Spinal cord (tissue), 10 donors: ENCODE measurements around the gene LRRC8C. TPM values are rescaled to one million over a fixed set of nuclear protein-coding genes. Genes with fewer than 3 reads are reported as not detected.

Experiments used
- DNase-seq, 6 donors: peaks; one replicate each; pipeline versions ENCODE4 v3.0.0 to v3.0.0-alpha.2; 2013 to 2015; ENCODE audit warnings: low spot score in 6 of 6, low read depth in 4 of 6
- H3K27ac ChIP-seq: one replicate; pipeline ENCODE4 v1.5.1; 2013; ENCODE audit warnings: low read depth, low read length, control low read depth
- H3K27me3 ChIP-seq: one replicate; pipeline ENCODE4 v1.6.1; 2013; ENCODE audit warnings: low read length; ENCODE audit not compliant: control insufficient read depth, insufficient read depth
- H3K36me3 ChIP-seq: one replicate; pipeline ENCODE4 v1.6.1; 2013; ENCODE audit warnings: low read length; ENCODE audit not compliant: control insufficient read depth, insufficient read depth
- H3K4me1 ChIP-seq: one replicate; pipeline ENCODE4 v1.6.1; 2013; ENCODE audit warnings: low read length; ENCODE audit not compliant: control insufficient read depth, insufficient read depth
- H3K4me3 ChIP-seq: one replicate; pipeline ENCODE4 v1.5.1; 2013; ENCODE audit warnings: low read depth, low read length, control low read depth
- H3K9me3 ChIP-seq: one replicate; pipeline ENCODE4 v1.6.1; 2013; ENCODE audit warnings: low read length; ENCODE audit not compliant: control insufficient read depth, insufficient read depth
- WGBS: methylation state at CpG from one replicate; pipeline ENCODE4 v1.1.5; 2013; ENCODE audit warnings: missing lambda C conversion rate; ENCODE audit not compliant: insufficient coverage; 5-methylcytosine and 5-hydroxymethylcytosine counted together
- polyA plus RNA-seq, 2 donors: library from polyadenylated mRNA; unstranded; fragments of 120-200 nt; gene quantifications; one replicate each; pipeline ENCODE4 v1.2.1, GENCODE V29; 2013; ENCODE audit not compliant: insufficient read length in 2 of 2
- total RNA-seq, 2 donors: library from RNA; depleted of rRNA in 1 of 2; stranded (reverse); fragments of 120-200 nt in 1 of 2; fragments of >200 nt in 1 of 2; gene quantifications; one replicate each; pipeline versions ENCODE4 v1.2.3 to v1.2.4, GENCODE V29; 2013 to 2014
- donor health status: healthy.

Gene LRRC8C
- total and polyA plus RNA-seq, 4 donors = 10.5 to 19.7 (median 17.1) TPM

DNA sequence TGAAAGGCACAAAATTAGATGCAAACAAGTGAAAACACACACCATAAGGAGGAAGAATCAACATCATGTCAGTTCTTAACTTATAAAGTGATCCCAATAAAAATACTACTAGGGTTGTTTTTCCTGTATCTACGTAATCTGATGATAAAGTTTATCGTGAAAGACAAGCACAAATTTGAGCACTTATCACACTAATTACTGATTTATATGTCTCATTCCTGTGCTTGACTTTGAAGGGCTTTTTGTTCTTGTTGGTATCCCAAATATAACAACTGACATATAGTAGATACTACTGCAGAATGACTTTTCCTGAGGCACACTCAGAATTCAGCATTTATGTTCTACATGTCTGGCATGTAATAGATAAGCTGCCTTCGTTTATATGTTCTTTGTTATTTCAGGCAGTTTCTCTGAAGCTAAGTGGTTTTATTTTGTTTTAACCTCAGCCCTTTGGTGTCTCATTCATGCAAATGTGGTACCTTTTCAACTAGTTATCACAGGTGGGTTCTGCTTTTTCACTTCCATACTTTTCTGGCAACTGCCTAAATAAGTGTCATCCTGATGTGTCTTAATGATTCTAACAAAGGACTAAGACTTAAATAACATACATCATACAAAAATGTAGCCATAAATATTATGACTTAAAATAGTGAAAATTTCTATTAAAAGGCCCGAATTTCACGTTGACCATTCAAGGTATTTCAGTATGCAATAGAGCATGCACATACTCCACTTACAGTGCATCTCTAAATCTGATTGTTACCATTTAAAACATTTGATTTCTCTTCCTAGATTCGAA, 73.2 kb downstream of the LRRC8C start:
- Histone ChIP-seq H3K36me3 (no peaks in the 10 kb centered on the region), H3K27me3 (no peaks in the 10 kb centered on the region), H3K4me3 (no peak overlapping the region), H3K9me3 (no peaks in the 10 kb centered on the region), H3K27ac (no peak overlapping the region), H3K4me1 (no peaks in the 10 kb centered on the region)
- no CpG with 5 or more reads among the region's 6 CpGs for WGBS
- no peak for DNase-seq

DNA sequence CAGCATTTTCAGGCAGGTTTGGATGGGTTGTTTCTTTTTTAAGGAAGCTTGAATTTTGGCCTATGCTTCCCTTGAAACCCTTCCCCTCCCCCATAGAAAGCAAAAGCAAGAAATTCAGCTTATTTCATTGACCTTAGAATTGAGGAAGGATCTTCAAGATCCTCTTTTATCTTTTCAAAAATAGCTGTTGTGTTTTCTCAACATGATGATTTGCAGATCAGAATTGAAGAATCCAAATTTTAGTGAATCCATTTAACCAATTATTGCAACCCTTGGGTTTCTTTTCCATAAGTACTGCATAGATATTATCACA, 73.7 kb downstream of the LRRC8C start:
- Histone ChIP-seq H3K27ac (no peak overlapping the region), H3K4me3 (no peak overlapping the region), H3K4me1 (no peaks in the 10 kb centered on the region), H3K27me3 (no peaks in the 10 kb centered on the region), H3K9me3 (no peaks in the 10 kb centered on the region), H3K36me3 (no peaks in the 10 kb centered on the region)
- no peak for DNase-seq

DNA sequence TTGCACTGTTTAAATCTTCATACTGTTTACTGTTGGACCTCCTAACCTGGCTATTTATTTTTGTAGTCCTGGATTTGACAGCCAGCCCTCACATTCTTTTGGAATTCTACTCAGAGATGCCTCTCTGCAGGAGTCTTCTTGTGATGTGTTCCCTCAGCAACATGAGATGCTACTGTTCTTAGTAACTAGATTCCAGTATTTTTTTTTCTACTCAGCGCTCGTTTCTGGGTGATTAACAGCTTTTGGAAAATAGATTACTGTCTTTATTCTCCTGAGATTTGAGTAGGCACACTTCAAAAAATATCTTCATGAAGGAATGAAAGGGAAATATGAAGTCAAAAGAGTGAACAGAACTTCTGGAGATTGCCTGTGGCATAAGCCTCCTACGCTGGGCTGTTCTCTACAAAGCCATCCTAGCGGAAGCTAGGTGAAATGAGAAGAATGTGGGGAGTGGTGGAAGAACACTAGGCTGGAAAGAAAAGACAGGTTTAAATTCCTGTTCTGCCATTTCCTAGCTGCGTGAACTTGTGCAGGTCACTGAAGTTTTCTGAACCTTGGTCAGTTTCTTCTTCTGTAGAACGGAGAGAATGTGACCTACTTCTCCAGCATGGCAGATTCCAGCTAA, 75.9 kb downstream of the LRRC8C start:
- peak in 1 of 6 donors; percentile 57 for DNase-seq
- 91% methylated on average over 4 of the region's 6 CpGs for WGBS

DNA sequence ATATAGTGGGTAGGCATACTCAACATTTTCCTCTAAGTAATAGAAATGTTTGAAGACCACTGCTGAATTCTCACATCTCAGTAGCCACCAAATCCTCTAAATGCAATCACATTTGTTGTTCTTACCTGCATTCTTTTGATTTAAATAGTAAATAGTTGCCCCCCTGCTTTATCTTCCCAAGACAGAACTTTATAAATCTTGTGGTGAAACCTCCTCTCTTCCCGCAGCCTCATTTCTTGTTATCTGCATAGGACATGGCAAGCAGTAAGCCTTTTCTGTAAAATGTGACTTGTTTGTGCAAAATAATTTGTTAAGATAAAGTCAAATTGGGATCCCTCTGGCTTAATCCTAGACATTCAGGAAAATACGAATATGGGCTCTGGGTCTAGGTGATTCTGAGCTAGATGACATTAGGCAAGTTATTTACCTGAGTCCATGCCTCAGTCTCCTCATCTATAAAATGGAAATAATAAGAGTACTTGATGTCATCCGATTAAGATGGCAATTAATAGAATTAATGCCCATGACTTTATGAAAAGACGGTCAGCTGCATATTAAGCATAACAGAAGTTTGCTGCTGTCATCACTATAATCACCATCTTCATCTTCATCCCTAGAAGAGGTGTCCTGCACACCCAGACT, 77.7 kb downstream of the LRRC8C start:
- Histone ChIP-seq H3K4me1 (no peaks in the 10 kb centered on the region), H3K9me3 (no peaks in the 10 kb centered on the region), H3K4me3 (no peak overlapping the region), H3K27ac (peak overlapping the region; percentile 33), H3K36me3 (no peaks in the 10 kb centered on the region), H3K27me3 (no peaks in the 10 kb centered on the region)
- 100% methylated on average over 1 of the region's 4 CpGs for WGBS
- DNase-seq = no peak

More for the DNA sequence above, 75.9 kb downstream of the LRRC8C start:
- no peaks in the 10 kb centered on the region for H3K9me3 ChIP-seq
- H3K36me3 ChIP-seq = no peaks in the 10 kb centered on the region
- H3K4me1 ChIP-seq = no peaks in the 10 kb centered on the region
- no peaks in the 10 kb centered on the region for H3K27me3 ChIP-seq
- peak overlapping the region; percentile 11 for H3K27ac ChIP-seq
- H3K4me3 ChIP-seq = no peak overlapping the region

DNA sequence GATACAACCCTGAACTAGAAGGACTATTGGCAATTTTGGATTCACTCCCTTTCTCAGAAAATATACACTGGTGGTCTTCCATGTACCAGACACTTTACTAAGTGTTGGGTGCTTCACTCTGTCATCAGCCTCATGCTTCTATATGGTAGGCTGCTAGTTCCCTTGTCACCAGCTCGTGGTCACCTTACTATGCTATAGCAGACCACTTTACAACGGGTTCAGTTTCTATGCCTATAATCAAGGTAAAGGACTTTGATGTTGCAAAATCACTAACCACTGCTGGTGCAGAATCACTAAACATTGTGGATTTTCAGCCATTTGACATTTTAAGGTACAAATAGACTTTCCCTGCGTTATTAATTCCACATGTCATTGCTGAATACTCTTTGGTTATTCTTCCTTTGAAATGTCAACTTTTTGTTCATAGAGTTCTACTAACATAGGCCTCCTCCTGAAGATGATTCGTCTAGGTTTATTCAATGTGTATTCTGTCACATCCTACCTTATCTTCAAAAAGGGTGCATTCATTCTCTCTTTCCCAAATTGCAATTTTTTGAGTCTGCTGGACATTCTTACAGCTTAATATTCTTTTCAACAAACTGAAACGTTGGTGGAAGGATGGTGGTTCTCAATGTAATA, 78.3 kb downstream of the LRRC8C start:
- WGBS = 92% methylated on average over 2 of the region's 5 CpGs
- no peaks in the 10 kb centered on the region for H3K4me1 ChIP-seq
- no peak overlapping the region for H3K27ac ChIP-seq
- H3K4me3 ChIP-seq = no peak overlapping the region
- no peak for DNase-seq
- no peaks in the 10 kb centered on the region for H3K9me3 ChIP-seq
- H3K36me3 ChIP-seq = no peaks in the 10 kb centered on the region
- H3K27me3 ChIP-seq = no peaks in the 10 kb centered on the region

DNA sequence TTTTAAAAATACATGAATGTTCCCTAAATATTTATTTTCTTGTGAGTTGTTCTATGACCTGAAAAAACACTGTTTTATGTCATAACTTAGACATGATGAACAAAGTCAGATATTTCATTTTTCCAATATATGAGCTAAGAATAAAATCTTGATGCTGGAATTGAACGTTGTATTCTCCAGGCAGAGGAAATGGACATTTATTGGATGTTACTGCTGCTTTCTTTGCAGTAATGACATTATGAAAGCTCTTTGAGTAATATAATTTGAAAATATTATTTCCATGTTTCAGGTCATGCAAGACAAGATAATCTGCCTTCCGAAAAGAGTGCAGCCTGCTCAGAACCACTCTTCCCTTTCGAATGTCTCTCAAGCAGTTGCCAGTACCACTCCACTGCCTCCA, 79.5 kb downstream of the LRRC8C start:
- Histone ChIP-seq H3K4me3 (no peak overlapping the region), H3K9me3 (no peaks in the 10 kb centered on the region), H3K36me3 (no peaks in the 10 kb centered on the region), H3K27me3 (no peaks in the 10 kb centered on the region), H3K4me1 (no peaks in the 10 kb centered on the region), H3K27ac (no peak overlapping the region)
- no peak for DNase-seq
- 100% methylated on average over 2 of the region's 3 CpGs for WGBS

DNA sequence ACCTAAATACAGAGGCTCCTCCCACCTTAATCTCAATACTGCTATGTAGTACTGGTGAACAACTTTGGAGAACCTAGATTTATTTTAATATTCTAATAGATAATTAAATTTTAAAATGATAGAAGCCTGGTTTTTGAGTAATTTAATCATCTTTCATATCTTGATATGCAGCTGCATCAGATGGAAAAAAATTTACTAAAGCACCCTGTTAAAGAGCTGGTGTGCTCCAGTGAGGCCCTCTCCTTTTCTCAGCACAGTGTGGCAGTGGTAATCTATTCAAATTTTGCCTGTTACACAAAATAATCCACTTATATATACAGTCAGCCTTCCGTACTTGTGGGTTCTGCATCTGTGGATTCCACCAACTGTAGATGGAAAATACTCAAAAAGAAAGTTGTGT, 82.8 kb downstream of the LRRC8C start:
- Histone ChIP-seq H3K9me3 (no peaks in the 10 kb centered on the region), H3K4me3 (no peak overlapping the region), H3K4me1 (no peaks in the 10 kb centered on the region), H3K27ac (no peak overlapping the region), H3K36me3 (no peaks in the 10 kb centered on the region), H3K27me3 (no peaks in the 10 kb centered on the region)
- no peak for DNase-seq
- no CpG with 5 or more reads among the region's 1 CpG for WGBS

DNA sequence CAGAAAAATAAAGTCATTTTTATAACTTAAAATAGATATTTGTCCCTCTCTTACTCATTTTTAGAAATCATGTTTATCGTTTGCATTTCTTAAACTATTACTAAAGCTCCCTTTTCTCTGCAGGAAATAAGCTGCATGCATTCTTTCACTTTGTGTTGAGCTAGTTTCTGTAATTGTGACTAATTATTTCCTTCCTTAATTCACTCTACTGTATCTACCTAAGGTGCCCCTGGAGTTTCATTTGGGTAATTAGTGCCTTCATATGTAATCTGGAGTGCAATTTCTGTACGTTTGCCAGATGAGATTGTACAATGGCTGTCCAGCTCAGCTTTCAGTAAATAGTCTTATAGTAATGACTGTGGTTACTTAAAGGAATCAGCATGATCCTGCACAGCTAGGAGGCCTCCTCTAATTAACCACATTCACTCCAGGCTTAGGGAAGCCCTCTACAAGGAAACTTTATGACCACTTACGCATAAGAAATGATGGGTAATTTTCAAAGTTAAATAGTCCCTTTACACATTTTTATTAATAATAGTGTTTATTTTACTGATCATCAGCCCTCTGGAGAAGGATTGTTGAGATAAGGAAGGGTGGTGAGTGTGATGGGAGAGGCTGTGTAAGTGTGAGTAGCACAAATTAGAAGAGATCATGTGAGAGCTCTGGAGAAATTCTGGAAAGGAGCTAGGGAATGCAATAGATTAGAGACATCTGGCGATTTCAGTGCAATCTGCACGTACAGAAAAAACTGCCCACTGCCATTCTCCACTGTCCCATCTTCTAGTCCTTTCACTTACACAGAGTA, 86.8 kb downstream of the LRRC8C start:
- Histone ChIP-seq H3K27me3 (no peaks in the 10 kb centered on the region), H3K4me1 (no peaks in the 10 kb centered on the region), H3K36me3 (no peaks in the 10 kb centered on the region), H3K27ac (no peak overlapping the region), H3K4me3 (no peak overlapping the region), H3K9me3 (peaks cover 2% of the 10 kb centered on the region)
- WGBS = no CpG with 5 or more reads among the region's 5 CpGs
- peak in 4 of 6 donors; percentile 42 to 97 (median 55) for DNase-seq

DNA sequence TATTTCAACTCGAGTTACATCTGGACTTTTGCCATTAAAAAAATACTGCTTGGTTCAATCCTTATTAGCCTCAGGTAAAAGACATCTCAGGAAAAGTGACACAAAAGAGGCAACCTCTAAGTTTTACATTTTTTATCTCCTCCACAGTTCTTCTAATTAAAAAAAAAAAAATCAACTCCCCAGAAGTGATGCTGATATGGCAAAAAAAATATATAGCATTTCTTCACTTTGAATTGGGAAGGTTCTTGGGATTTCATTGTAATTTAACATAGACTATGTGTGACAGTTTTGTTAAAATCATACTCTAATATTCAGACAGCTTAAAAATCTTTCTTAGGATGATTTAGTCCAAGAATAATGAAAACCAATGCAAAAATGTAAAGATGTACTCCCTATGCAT, 87.9 kb downstream of the LRRC8C start:
- Histone ChIP-seq H3K4me3 (no peak overlapping the region), H3K27ac (no peak overlapping the region), H3K9me3 (peaks cover 2% of the 10 kb centered on the region), H3K36me3 (no peaks in the 10 kb centered on the region), H3K4me1 (no peaks in the 10 kb centered on the region), H3K27me3 (no peaks in the 10 kb centered on the region)
- WGBS = no CpG with 5 or more reads among the region's 1 CpG
- no peak for DNase-seq
